Thyroid gland (tissue), 4 donors: ENCODE data around the gene STK16. TPM values are rescaled to one million over a fixed set of nuclear protein-coding genes. Genes with fewer than 3 reads are reported as not detected.
A peak's percentile ranks its signal among the peaks of the same experiment; 100 is the strongest.

Source experiments
- DNase-seq, 2 donors: peaks; one replicate each; pipeline ENCODE4 v3.0.0-alpha.2; 2019
- H3K27ac ChIP-seq, 3 donors: fragments of 200-600 bp; sonication (generic); 1 replicate in 2 of 3; 2 replicates in 1 of 3; pipeline ENCODE4 v1.5.1; 2016 to 2019; ENCODE audit warnings: mild to moderate bottlenecking in 1 of 3, moderate library complexity in 1 of 3
- H3K27me3 ChIP-seq: fragments of 200-600 bp; sonication (generic); one replicate; pipeline ENCODE4 v1.5.1; 2019
- H3K36me3 ChIP-seq, 2 donors: fragments of 200-600 bp; sonication (generic); one replicate each; pipeline ENCODE4 v1.5.1; 2016 to 2019
- H3K4me1 ChIP-seq, 2 donors: fragments of 200-600 bp; sonication (generic); one replicate each; pipeline ENCODE4 v1.5.1; 2017 to 2019
- H3K4me3 ChIP-seq, 3 donors: fragments of 200-600 bp; sonication (generic); replicated peaks in 1 of 3; 1 replicate in 2 of 3; 2 replicates in 1 of 3; pipeline ENCODE4 v1.5.1; 2016; ENCODE audit warnings: mild to moderate bottlenecking in 1 of 3
- H3K9me3 ChIP-seq: fragments of 200-600 bp; sonication (generic); one replicate; pipeline ENCODE4 v1.5.1; 2017
- POLR2A ChIP-seq, 2 donors: fragments of 450-650 bp; IDR thresholded peaks; one replicate each; pipeline ENCODE4 v1.6.1; 2017; ENCODE audit warnings: antibody characterized with exemption in 2 of 2, mild to moderate bottlenecking in 2 of 2, moderate library complexity in 1 of 2
- WGBS, 2 donors: methylation state at CpG; one replicate each; pipeline ENCODE4 v1.1.5; 2017; 5-methylcytosine and 5-hydroxymethylcytosine counted together
- intact Hi-C: fragments of 100-400 bp; cut with DNase I; formaldehyde crosslinking; loops from one replicate; pipeline ENCODE4 v1.15.1; 2023
- total RNA-seq, 4 donors: library from RNA; depleted of rRNA; stranded (reverse); fragments of >200 nt; gene quantifications; one replicate each; pipeline ENCODE4 v1.2.3, GENCODE V29; 2016
- TF ChIP-seq, protein P1 (sequence below), 6 experiments: fragments of 200-600 bp in 3 of 6; fragments of 450-650 bp in 3 of 6; sonication (generic) in 3 of 6; IDR thresholded peaks; one replicate each; pipeline ENCODE4 v1.5.1; 2016 to 2019; ENCODE audit warnings: antibody characterized with exemption in 6 of 6, mild to moderate bottlenecking in 2 of 6, inconsistent platforms in 1 of 6, moderate library complexity in 1 of 6

The STK16 gene
- total RNA-seq, 4 donors from 2014 or later = 19.5 to 33.0 (median 24.9) TPM

DNA sequence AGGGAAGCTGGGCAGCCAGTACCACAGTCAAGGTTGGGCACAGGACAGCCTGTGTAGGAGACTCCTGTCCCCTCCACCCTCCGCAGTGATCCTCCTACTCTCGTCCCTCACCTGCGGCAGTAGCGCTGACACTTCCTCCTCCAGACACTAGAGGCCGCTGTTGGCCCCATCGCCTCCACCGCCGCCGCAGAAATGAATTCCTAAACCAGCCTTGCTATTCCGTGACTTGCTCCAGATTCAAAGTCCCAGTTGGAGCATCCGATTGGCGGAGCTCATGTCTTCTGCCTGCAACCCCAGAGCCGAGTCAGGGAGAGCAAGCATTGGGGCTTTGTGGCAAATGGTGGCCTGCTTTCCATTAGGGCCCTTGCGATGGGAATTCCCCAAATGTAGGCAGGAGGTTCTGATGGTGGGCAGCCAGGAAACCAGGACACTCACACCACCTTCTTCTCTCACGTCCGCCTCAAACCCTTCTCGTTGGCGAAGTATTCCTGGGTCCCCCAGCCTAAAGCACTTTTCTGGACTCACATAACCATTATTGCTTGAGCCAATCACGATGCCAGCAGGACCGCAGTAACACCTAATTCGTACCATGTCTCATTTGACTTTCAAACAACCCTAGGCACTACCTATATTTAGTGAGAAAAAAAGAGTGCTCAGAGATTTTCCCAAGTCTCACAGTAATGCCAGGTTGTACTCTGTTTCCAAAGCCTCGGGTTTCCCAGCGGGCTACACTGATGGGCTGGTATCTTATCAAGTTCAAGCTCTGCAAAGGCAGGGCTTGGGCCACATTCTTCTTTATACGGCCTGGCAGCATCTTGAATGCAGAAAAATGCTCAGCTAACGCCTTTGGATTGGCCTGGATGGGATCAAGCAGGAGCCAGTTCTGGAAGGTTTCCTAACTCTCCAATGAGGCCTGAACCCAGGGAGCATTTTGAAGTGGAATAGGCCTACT, 32.7 kb downstream of the STK16 start:
- peak; percentile 73 to 81 for DNase-seq
- intact Hi-C loops = loop anchor here (2.0 kb wide), 1 partner anchor 17 kb away; no protein-coding TSS in a partner anchor
- Histone ChIP-seq H3K27ac (peak overlapping the region; percentile 99), H3K9me3 (no peaks in the 10 kb centered on the region), H3K4me1 (peaks cover 18 to 34% of the 10 kb centered on the region in 2 donors), H3K36me3 (peaks cover 17 to 20% of the 10 kb centered on the region in 2 donors), H3K4me3 (no peak overlapping the region), H3K27me3 (no peaks in the 10 kb centered on the region)
- 32 to 34% methylated on average over 20 to 23 of the region's 25 CpGs for WGBS, 2 donors
- TF ChIP-seq, protein P1, sequence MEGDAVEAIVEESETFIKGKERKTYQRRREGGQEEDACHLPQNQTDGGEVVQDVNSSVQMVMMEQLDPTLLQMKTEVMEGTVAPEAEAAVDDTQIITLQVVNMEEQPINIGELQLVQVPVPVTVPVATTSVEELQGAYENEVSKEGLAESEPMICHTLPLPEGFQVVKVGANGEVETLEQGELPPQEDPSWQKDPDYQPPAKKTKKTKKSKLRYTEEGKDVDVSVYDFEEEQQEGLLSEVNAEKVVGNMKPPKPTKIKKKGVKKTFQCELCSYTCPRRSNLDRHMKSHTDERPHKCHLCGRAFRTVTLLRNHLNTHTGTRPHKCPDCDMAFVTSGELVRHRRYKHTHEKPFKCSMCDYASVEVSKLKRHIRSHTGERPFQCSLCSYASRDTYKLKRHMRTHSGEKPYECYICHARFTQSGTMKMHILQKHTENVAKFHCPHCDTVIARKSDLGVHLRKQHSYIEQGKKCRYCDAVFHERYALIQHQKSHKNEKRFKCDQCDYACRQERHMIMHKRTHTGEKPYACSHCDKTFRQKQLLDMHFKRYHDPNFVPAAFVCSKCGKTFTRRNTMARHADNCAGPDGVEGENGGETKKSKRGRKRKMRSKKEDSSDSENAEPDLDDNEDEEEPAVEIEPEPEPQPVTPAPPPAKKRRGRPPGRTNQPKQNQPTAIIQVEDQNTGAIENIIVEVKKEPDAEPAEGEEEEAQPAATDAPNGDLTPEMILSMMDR (IDR thresholded peaks at IDR 0.05) = peak; percentile 95 to 99 (median 97)
- TF ChIP-seq POLR2A (IDR thresholded peaks at IDR 0.05) = no peak

DNA sequence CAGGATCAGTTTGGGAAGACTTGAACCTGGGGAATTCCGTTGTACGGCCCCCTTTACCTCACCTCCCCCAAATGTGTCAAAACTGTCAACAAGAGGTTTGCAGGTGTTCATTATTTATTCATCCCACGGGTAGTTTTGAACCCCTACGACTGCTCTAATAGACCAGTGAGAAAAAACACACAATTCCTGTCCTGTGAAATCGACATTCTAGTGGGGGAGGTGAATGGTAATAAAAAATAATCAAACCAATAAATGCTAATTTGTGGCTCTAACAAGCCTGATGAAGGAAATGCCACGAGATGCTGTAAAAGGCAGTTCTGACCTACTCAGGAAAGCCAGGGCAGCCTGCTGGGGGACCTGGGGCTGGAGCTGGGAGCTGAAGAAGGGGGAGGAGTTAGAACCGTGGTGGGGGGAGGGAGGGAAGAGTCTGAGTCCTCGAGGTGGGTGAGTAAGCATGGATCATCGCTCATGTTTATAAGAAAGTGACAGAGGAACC, 33.4 kb downstream of the STK16 start:
- Histone ChIP-seq H3K36me3 (peaks cover 22 to 27% of the 10 kb centered on the region in 2 donors), H3K27me3 (no peaks in the 10 kb centered on the region), H3K4me3 (peak overlapping the region in 1 of 3 donors; percentile 89), H3K4me1 (peaks cover 18 to 34% of the 10 kb centered on the region in 2 donors), H3K9me3 (no peaks in the 10 kb centered on the region), H3K27ac (peak overlapping the region; percentile 99)
- no peak for DNase-seq
- 9 to 16% methylated on average over 9 of the region's 9 CpGs for WGBS, 2 donors
- TF ChIP-seq, protein P1 (IDR thresholded peaks at IDR 0.05) = peak in 1 of 6 experiments; percentile 4
- TF ChIP-seq POLR2A (IDR thresholded peaks at IDR 0.05) = no peak
- intact Hi-C loops = loop anchor here (2.0 kb wide), 1 partner anchor 16 kb away; no protein-coding TSS in a partner anchor

DNA sequence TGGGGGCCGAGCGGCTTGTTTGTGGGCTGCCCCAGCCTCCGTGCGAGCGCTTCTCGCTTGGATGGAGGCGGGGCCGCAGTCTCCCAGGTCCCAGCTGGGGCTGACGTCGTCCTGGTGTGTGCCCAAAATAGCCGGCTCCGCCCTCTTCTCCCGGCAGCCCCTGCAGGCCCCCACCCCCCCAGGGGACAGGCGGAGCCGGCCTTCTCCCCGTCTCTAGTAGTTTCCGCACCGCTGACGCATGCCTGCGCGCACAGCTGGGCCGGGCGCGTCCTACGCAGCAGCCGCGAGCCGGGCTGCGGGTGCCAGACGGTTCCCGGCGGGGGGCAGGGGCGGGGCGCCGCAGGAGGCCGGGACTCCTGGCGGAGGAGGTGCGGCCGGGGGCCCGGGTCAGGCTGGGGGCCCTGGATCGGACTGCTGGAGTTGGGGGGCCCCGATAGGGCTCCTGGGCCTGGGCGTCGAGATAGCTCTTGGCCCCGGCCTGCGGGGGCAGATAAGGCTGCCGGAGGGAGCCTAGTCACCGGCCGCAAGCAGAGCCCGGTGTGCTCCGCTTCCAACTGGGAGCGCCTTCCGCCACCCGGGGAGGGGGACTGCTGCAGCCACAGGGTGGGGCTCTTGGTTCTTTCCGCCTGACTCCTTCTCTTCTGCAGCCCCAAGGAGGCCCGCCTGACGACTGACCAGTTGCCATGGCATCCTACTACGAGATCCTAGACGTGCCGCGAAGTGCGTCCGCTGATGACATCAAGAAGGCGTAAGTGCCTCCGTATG, 34.1 kb downstream of the STK16 start, which contains the start of gene DNAJB2:
Gene DNAJB2, plus strand, starts transcription at position 216 of the 765 bp plus-strand sequence. Its CDS starts 468 bp downstream, at position 684.
- peaks cover 18 to 28% of the 10 kb centered on the region in 2 donors for H3K4me1 ChIP-seq

DNA sequence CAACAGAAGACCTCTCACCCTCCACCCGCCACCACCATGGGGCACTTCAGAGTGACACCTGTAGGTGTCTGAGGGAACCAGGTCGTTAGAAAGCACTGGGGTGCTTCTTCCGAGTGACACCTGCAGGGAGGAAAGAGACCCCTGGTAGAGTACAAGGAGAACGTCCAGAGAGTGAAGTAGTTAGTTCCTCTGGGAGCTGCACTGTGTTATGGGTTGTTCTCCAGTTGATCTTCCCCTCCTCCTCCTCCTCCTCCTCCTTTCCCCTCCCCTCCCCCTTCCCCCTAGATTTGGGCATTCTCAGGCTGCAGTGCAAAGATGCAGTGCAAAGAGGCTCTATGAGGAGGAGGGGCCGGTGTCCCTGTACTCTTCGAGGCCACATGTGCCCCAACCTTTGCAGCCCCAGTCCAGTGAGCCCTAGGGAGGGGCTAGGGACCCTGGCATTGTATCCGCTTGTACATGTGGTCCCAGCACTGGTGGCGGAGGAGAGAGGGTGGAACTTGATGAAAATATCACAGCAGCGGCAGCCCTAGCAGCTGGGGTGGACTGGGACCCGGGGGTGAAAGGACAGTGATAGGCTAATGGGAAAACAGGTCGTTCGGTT, 34.7 kb downstream of the STK16 start:
- H3K4me3 ChIP-seq = peak overlapping the region; percentile 47 to 89 (median 74)
- peak overlapping the region; percentile 99 for H3K27ac ChIP-seq
- H3K27me3 ChIP-seq = no peaks in the 10 kb centered on the region
- H3K9me3 ChIP-seq = no peaks in the 10 kb centered on the region
- H3K36me3 ChIP-seq = peaks cover 36 to 39% of the 10 kb centered on the region in 2 donors
- intact Hi-C loops = loop anchor here (2.0 to 5.0 kb wide), 2 partner anchors 15 to 33 kb away; partner anchors contain the start of genes GLB1L and STK16
- no peak for DNase-seq
- no peak for TF ChIP-seq POLR2A (IDR thresholded peaks at IDR 0.05)
- TF ChIP-seq, protein P1 (IDR thresholded peaks at IDR 0.05) = peak in 1 of 6 experiments; percentile 16
- 50 to 64% methylated on average over 9 to 12 of the region's 12 CpGs for WGBS, 2 donors
- H3K4me1 ChIP-seq = peaks cover 18 to 25% of the 10 kb centered on the region in 2 donors

More for the DNA sequence above, 34.1 kb downstream of the STK16 start, which contains the start of gene DNAJB2:
- peak; percentile 99 for DNase-seq
- intact Hi-C loops = loop anchor here (2.0 kb wide), 1 partner anchor 15 kb away; no protein-coding TSS in a partner anchor
- peaks cover 29 to 32% of the 10 kb centered on the region in 2 donors for H3K36me3 ChIP-seq
- 0% methylated on average over 19 to 23 of the region's 65 CpGs for WGBS, 2 donors
- H3K27me3 ChIP-seq = no peaks in the 10 kb centered on the region
- H3K9me3 ChIP-seq = no peaks in the 10 kb centered on the region
- peak in 1 of 2 donors; percentile 97 for TF ChIP-seq POLR2A (IDR thresholded peaks at IDR 0.05)
- TF ChIP-seq, protein P1 (IDR thresholded peaks at IDR 0.05) = no peak
- peak within 1 kb of the TSS; percentile 47 to 89 (median 74) for H3K4me3 ChIP-seq
- peak within 1 kb of the TSS; percentile 99 for H3K27ac ChIP-seq
